ENCODE results near the gene NF2.

The NF2 gene

DNA sequence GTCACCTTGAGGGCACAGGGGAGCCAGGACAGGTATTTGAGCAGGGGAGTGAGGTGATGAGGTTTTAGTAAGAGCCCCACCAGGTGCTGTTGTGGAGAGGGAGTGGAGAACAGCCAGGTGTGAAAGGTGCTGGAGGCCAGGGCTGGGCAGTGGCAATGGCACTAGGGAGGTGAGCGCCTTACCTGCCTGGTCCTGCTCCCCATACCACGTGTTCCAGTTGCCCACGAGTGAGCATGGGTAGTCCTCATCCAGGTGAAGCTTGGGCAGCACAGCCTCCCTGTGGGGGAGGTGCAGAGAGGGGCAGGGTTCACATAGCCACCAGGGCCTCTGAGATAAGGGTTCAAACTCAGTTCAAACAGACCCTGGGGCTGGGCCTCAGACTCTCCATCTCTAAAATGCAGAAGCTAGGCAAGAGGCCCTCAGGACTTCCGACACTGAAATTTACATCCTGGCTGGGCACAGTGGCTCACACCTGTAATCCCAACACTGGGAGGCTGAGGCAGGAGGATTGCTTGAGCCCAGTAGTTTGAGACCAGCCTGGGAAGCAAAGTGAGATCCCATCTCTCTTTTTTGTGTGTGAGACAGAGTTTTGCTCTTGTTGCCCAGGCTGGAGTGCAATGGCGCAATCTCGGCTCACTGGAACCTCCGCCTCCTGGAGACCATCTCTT, 34.3 kb upstream of the NF2 start:
- H3K4me3 ChIP-seq (ENCODE audit: low read depth, low read length) = no peak overlapping the region
- no peak for DNase-seq (ENCODE audit: low read depth, low spot score)
- in situ Hi-C loops (cut with HindIII; ENCODE audit: low sequenced_read_pairs) = no loop called here
- TF ChIP-seq, protein P1, sequence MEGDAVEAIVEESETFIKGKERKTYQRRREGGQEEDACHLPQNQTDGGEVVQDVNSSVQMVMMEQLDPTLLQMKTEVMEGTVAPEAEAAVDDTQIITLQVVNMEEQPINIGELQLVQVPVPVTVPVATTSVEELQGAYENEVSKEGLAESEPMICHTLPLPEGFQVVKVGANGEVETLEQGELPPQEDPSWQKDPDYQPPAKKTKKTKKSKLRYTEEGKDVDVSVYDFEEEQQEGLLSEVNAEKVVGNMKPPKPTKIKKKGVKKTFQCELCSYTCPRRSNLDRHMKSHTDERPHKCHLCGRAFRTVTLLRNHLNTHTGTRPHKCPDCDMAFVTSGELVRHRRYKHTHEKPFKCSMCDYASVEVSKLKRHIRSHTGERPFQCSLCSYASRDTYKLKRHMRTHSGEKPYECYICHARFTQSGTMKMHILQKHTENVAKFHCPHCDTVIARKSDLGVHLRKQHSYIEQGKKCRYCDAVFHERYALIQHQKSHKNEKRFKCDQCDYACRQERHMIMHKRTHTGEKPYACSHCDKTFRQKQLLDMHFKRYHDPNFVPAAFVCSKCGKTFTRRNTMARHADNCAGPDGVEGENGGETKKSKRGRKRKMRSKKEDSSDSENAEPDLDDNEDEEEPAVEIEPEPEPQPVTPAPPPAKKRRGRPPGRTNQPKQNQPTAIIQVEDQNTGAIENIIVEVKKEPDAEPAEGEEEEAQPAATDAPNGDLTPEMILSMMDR (IDR thresholded peaks at IDR 0.05; ENCODE audit: low read depth, low read length) = no peak

DNA sequence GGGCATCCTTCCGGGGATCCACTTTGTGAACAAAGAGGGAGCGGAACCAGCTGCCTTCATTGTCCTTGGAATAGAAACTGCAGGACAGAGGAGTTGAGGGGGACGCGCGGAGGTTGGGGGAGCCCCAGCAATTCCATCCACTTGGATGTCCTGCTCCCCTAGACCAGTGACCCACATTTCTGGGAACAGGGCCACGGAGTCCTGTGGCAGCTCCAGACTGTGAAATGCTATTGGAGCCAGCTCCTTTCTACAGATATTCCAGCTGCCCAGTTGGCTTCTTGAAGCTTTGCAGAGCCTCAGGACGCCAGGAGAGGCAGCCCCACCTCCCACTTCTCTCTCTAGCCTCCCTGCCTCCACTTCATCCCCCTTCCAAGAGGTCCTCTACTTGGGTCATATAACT, 33.0 kb upstream of the NF2 start:
- TF ChIP-seq, protein P1 (IDR thresholded peaks at IDR 0.05; ENCODE audit: low read depth, low read length) = no peak
- DNase-seq (ENCODE audit: low read depth, low spot score) = no peak
- in situ Hi-C loops (cut with HindIII; ENCODE audit: low sequenced_read_pairs) = no loop called here
- no peak overlapping the region for H3K4me3 ChIP-seq (ENCODE audit: low read depth, low read length)

DNA sequence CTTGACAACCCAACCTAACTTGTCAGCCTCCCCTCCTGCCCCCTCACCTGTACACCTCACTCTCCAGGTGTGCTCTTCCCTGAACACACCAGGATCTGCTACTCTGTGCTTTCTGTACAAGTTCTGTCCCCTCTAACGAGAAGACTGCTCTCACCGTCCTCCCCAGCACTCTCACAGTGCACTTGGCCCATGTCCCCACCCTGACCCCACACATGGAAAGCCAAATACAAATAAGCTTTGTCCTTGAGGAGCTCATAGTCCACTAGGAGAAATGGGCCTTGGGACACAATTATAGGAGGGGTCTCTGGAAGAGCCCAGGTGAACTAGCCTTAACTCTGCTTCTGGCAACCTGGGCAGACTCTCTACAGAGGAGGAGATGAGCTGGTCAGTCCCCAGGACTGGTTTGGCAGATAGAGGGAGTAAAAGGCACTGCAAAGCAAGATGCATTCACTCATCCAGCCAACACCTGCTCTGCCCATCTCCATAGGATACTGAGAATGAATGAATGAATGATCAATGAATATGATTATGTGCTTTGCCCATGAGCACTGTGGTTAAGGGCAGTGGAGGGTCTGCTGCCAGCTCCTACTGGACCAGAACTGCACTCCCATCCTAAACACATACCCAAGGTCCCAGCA, 32.4 kb upstream of the NF2 start:
- DNase-seq (ENCODE audit: low read depth, low spot score) = no peak
- in situ Hi-C loops (cut with HindIII; ENCODE audit: low sequenced_read_pairs) = no loop called here
- TF ChIP-seq, protein P1 (IDR thresholded peaks at IDR 0.05; ENCODE audit: low read depth, low read length) = no peak

DNA sequence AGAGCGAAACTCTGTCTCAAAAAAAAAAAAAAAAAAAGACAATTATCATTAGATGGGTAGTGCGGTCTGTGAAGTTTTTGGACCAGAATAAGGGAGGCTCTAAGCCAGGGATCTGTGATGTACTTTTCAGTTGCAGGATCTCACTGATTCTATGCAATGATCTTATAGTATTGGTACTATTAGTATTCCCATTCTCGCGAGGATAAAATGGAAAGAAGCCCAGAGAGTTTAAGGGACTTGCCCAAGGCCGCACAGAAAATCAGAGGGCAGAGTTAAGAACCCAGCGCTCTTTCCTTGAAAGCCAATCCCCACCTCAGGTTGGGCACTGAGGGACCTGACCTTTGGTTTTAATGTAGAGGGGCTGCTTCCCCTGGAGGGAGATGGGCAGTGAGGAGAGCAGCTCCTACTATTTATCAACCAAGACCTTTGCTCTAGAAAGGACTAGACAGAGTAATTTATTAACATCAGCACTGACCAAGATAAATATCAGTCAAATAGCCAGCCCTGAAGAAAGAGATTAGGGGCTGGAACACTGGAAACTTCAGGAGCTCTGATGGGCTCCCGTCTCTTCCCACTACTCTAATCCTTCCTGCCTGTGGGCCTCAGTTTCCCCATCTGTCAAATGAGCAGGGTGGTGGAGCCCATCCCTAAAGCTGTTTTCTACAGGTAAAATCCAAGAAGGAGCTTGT, 28.5 kb upstream of the NF2 start:
- DNase-seq (ENCODE audit: low read depth, low spot score) = no peak
- in situ Hi-C loops (cut with HindIII; ENCODE audit: low sequenced_read_pairs) = no loop called here
- H3K4me3 ChIP-seq (ENCODE audit: low read depth, low read length) = no peak overlapping the region
- TF ChIP-seq, protein P1 (IDR thresholded peaks at IDR 0.05; ENCODE audit: low read depth, low read length) = no peak

More for the DNA sequence above, 32.4 kb upstream of the NF2 start:
- no peak overlapping the region for H3K4me3 ChIP-seq (ENCODE audit: low read depth, low read length)

DNA sequence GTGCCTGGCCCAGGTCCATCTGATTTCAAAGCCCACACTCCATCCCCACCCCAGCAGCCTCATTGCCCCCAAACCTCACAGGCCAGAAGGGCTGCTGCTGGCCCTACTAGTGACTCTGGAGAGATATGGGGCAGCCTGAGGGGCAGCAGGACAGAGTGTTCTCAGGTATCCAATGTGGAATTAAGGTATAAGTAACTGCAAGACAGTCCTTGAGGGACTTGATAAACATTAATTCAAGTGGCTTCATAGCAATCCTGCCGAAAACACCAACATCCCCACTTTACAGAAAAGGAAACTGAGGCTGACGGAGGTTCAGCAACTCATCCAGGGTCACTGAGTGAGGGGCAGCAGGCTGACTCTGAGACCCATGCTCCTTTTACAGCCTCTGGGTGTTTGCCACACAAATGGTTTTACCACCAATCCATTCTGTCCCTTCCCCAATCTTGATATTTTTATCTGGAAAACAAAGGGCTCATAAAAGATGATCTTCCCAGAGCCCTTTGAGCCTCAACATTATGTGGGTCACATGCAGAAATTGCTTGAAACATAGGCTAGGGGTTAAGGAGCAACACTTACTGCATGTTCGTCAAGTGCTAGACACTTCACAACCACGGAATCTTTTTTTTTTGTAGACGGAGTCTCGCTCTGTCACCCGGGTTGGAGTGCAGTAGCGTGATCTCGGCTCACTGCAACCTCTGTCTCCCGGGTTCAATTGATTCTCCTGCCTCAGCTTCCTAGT, 24.8 kb upstream of the NF2 start:
- TF ChIP-seq, protein P1 (IDR thresholded peaks at IDR 0.05; ENCODE audit: low read depth, low read length) = no peak
- in situ Hi-C loops (cut with HindIII; ENCODE audit: low sequenced_read_pairs) = no loop called here
- no peak for DNase-seq (ENCODE audit: low read depth, low spot score)
- H3K4me3 ChIP-seq (ENCODE audit: low read depth, low read length) = no peak overlapping the region

DNA sequence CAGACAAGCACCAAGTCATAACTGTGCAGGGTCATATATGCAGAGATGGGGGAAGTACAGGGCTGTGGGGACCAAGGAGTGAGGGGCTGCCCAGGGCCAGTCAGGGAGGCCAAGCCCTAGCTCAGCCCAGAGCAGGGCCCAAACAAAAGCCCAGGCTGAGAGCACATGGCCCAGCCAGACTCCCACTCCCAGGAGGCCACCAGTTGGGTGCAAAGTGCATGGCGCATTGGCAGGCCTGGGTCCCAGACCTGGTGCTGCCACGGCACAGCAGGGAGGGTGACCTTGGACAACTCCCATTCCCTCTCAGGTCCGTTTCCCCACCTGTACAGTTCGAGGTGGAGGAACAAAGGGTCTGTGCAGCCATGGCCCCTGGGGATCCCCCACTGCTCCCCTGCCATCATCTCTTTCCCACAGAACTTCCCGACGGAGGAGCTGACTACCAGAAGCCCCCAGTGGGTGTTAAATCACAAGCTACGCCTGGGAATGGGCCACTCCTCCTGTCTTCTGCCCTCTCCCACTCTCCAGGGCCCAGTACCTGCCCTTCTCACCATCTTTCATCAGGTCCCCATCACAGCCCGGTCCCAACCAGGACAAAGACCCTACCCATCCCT, 23.1 kb upstream of the NF2 start:
- H3K4me3 ChIP-seq (ENCODE audit: low read depth, low read length) = peak overlapping the region; percentile 71
- TF ChIP-seq, protein P1 (IDR thresholded peaks at IDR 0.05; ENCODE audit: low read depth, low read length) = no peak
- in situ Hi-C loops (cut with HindIII; ENCODE audit: low sequenced_read_pairs) = no loop called here
- no peak for DNase-seq (ENCODE audit: low read depth, low spot score)

Data from astrocyte of the spinal cord (primary cell).